ENCODE results near the gene MSH3.
"Not testable (repeated sequence)": the region's sequence is repeated elsewhere in the genome, so short reads cannot be mapped to it uniquely, and the experiment has no call there.

Gene MSH3

GRCh38 chr5:80656425-80656824 lies 2.0 kb downstream of the MSH3 start:
- DNase-seq (ENCODE audit: low spot score), result no peak

- DNase-seq (ENCODE audit: low spot score), result no peak
Observed at GRCh38 chr5:80659106-80659505, 4.7 kb downstream of the MSH3 start.

GRCh38 chr5:80660661-80661060 lies 6.2 kb downstream of the MSH3 start:
- DNase-seq (ENCODE audit: low spot score), result not testable (repeated sequence)

GRCh38 chr5:80662108-80662507 lies 7.7 kb downstream of the MSH3 start:
- DNase-seq (ENCODE audit: low spot score), result no peak

GRCh38 chr5:80665057-80665456 lies 10.6 kb downstream of the MSH3 start:
- DNase-seq (ENCODE audit: low spot score), result no peak

- no peak for DNase-seq (ENCODE audit: low spot score)
Observed at GRCh38 chr5:80667384-80667783, 12.9 kb downstream of the MSH3 start.

GRCh38 chr5:80668016-80668969 lies 13.8 kb downstream of the MSH3 start:
- no peak for DNase-seq (ENCODE audit: low spot score)

- peak; percentile 60 for DNase-seq (ENCODE audit: low spot score)
Observed at GRCh38 chr5:80672140-80672736, 17.8 kb downstream of the MSH3 start.

GRCh38 chr5:80676706-80677105 lies 22.3 kb downstream of the MSH3 start:
- no peak for DNase-seq (ENCODE audit: low spot score)

- no peak for DNase-seq (ENCODE audit: low spot score)
Observed at GRCh38 chr5:80686757-80687156, 32.3 kb downstream of the MSH3 start.

- DNase-seq (ENCODE audit: low spot score), result no peak
Observed at GRCh38 chr5:80688648-80689420, 34.4 kb downstream of the MSH3 start.

- DNase-seq (ENCODE audit: low spot score), result no peak
Observed at GRCh38 chr5:80689627-80690026, 35.2 kb downstream of the MSH3 start.

- DNase-seq (ENCODE audit: low spot score), result no peak
Observed at GRCh38 chr5:80695666-80696065, 41.2 kb downstream of the MSH3 start.

- DNase-seq (ENCODE audit: low spot score), result no peak
Observed at GRCh38 chr5:80696450-80696849, 42.0 kb downstream of the MSH3 start.

GRCh38 chr5:80697100-80697499 lies 42.6 kb downstream of the MSH3 start:
- no peak for DNase-seq (ENCODE audit: low spot score)

GRCh38 chr5:80698369-80698768 lies 43.9 kb downstream of the MSH3 start:
- DNase-seq (ENCODE audit: low spot score), result no peak

- DNase-seq (ENCODE audit: low spot score), result no peak
Observed at GRCh38 chr5:80701597-80701996, 47.1 kb downstream of the MSH3 start.

- DNase-seq (ENCODE audit: low spot score), result peak; percentile 72
Observed at GRCh38 chr5:80703291-80703690, 48.8 kb downstream of the MSH3 start.

GRCh38 chr5:80703747-80704146 lies 49.3 kb downstream of the MSH3 start:
- no peak for DNase-seq (ENCODE audit: low spot score)

GRCh38 chr5:80704221-80704620 lies 49.8 kb downstream of the MSH3 start:
- DNase-seq (ENCODE audit: low spot score), result no peak

GRCh38 chr5:80705216-80705769 lies 50.8 kb downstream of the MSH3 start:
- DNase-seq (ENCODE audit: low spot score), result no peak

- no peak for DNase-seq (ENCODE audit: low spot score)
Observed at GRCh38 chr5:80705801-80706200, 51.3 kb downstream of the MSH3 start.
